ENCODE results near the gene SUGCT.
"Not testable (repeated sequence)": the region's sequence is repeated elsewhere in the genome, so short reads cannot be mapped to it uniquely, and the experiment has no call there.

Gene SUGCT

DNA sequence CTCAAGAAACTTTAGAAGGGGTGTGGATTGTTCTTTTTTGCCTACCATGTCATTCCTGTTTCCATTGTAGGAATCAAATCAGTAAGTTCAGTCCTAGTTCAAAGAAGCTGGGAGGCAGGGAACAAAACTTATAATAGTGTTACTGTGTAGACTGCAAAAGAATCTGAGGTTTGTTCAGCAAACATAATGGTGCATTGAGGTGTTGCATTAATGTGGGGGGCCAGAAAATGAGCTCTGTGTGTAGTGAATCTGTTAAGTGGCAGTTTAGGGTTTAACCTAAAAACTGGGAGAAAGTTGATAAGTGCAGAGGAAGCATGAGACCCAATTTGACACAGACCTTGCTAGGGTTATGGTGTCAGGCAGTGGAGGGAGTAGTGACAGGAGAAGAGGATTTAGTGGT lies 197.7 kb downstream of the SUGCT start:
- no peak for DNase-seq

DNA sequence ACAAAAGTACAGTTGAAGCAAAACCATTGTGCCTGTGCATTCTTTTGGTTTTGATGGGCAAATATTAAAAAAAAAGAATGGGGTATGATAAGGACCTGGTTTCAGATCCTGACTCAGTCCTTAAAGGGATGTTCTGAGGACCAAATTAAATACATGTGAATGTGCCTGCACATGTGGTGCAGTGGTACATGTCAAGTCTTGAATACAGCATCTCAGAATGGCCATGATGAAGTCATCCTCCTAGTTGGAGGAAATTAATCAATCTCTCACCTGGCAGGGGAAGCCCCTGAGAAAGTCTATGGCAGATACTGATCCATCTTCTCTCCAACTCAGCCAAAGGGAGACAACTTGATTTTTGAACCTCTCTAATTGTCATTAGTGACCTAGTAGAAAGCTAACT lies 207.0 kb downstream of the SUGCT start:
- no peak for DNase-seq

DNA sequence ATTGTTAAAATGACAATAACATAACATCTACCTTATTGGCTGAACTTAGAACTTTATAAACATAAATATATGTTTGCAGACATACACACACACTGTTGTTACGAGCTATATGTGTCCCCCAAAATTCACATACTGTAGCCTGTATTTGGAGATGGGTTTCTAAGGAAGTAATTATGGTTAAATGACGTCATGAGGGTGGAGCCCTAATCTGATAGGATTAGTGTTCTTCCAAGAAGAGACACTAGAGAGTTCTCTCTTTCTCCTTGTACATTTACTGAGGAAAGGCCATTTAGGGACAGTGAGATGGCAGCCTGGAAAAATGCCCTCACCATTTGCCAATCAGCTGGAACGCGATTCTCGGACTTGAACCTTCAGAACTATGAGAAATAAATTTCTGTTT lies 211.7 kb downstream of the SUGCT start:
- DNase-seq = no peak

DNA sequence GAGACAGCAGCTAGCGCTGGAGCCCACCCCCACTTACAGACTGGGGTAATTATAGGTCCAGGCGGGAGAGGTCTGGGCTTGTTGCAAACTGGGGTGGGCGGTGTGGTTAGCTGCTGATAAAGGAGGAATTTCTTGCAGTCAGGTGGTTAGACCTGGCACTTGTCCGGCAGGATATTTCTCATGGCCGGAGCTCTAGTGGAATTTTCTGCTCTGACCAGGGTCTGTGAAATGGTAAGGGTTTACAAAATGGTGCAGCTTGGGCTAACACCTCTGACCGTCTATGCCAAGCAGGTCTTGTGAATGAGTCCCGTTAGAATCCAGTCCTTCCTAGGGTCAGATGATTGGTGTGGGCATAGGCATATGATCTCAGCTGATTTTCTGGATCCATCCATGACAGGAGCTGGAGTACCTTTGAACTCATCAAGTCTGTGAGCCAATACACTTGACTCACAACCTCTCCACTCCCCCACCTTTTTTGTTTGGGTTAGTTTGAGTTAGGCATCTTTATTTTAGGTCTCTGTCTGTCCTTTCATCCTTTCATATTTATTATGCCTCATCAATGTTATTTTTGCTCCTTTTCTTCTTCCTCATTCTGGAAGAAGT lies 213.4 kb downstream of the SUGCT start:
- no peak for DNase-seq

DNA sequence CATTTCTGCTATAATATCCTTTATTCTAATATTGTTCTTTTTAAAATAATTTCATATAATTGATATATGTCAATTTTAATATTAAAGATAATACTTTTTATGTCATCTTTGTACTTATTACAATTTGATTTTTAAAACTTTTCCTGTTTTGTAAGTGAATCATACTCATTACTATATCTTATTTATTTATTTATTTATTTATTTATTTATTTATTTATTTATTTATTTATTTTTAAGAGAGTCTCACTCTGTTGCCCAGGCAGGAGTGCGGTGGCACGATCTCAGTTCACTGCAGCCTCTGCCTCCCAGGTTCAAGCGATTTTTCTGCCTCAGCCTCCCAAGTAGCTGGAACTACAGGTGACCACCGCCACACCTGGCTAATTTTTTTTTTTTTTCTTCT lies 215.3 kb downstream of the SUGCT start:
- no peak for DNase-seq

DNA sequence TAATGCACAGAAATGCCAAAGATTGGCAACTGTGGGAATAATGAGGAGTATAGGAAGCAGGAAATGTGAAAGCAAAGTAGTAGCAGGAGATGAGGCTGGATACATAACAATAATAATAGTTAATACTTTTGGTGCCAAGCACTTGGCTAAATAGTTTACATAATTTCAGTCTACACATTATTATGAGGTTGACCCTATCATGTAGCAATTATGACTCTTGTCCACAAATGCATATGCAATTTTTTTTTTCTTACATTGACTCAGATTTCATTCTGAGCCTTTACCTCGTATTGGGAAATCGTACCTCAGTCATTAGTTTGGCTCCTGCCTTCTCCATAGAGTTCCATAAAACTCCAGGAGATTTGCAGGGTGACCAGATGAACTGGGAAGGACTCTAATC lies 219.9 kb downstream of the SUGCT start:
- no peak for DNase-seq

DNA sequence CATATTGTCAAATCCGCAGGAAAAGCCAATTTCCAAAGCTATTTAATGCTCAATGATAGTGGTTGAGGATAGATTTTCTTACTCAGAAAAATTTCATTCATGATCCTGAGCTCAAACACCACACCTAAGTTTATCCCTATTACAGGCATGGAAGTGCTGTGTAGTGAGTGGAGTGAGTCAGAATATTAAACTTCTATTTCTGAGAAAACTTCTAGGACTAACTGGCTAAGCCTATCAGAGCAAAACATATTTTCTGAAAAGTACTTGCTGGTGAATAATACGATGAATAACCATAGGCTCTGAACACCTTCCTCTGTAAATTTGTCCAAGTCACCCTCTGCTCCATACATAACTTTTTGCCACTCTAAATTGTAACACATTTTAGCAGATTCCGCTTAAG lies 221.5 kb downstream of the SUGCT start:
- no peak for DNase-seq

DNA sequence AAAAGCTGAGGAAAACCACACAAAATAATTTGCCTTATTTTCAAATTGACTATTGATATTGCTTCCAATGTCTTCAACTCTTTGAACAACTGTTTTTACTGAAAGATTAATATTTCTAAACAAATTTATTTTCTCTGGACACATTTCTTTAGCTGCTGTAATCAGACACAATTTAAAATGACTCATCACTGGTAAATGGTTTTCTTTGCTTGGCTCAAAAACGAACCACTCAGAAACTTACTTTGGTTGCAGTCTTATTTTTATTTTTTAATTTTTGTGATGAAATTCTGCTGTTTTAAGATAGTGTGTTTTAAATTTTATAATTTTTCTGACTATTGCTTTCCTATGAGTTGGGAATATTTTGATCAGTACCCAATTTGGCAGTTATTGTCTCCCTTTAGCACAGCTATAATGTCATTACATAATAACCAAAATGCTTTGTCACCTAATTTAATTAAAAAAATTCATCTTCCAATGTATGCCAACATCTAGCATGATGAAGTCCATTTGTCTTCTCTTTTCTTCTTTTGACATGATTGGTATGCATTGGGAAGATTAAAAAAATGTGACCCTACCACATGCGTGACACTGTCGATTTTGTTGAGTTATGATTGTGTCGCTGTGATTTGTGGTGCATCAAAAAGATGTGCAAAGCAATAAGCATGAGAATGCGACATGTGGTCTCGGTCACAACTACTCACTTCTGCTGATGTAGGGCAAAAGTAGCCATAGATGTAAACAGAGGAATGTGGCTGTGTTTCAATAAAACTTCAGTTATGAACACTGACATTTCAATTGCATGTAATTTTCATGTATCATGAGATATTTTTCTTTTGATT lies 222.3 kb downstream of the SUGCT start:
- no peak for DNase-seq

DNA sequence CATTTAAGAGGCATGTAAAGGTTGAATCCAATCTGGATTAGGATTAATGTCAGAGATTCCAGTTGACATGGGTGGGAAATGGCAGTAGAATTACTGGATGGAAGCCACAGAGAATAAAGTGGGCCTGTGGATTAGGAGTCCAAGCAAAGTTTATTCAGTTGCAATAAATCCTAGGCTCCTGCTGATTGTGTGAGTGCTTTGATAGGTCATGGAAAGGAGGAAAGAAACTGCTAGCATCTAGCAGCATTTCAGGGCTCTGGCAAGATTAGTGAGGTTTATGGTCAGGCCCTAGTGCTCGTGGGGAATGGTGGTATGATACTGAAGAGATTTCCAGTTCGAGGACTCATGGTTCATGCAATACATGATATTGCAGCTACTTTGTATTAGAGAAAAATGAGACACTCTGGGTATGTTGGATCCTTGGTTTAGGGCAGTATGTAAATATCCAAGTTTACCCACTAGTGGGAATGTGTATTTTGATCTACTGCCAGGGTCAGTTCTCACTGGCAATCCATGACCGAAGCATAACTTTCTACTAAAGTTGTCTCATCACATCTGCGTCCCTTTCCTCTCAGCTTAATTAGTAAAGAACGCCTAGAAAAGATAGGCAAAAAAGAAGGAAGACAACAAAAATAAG lies 235.0 kb downstream of the SUGCT start:
- DNase-seq = no peak

DNA sequence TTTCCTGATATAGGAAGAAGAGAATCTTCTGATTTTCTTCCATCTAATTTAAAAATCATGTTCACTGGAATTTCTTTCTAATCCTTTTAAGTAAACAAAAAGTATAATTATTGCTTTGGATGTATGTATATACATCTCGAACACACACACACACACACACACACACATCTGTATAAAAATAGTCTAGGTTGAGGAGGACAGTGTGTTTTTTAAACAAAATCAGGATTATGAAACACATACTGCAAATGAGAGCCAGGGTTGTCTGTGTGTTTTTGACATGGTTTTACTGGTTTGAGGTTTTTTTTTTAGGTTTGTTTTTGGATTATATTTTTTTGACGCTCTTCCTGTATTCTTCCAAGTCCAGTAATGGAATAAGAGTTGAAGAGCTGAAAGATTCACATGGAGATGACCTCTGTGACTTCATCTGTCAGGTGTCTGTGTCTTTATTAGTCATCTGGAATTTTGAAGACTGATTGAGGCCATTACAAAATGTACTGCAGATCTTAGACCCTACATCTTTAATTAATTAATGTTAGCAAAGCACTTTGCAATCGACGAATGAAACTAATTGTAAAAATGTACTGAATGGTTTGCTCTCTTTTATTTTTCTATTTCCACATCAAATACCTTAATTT lies 237.1 kb downstream of the SUGCT start:
- no peak for DNase-seq

DNA sequence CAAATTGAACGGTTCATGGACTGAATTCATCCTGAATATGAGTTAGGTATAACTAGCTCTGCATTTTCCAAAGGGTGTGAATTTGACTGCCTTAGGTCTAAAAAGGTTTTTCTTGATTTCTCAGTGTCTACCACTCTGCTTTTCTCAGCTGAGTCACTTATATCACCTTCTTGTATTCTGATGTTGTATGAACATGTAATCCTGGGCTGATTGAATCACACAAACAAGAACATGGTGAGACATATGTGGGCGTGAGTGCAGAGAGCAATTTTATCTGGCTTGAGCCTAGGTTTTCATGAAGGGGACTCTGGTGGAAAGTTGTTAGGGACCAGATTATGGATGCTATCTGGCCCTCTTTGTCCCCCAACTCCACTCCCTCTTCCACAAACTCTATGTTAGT lies 239.8 kb downstream of the SUGCT start:
- DNase-seq = no peak

DNA sequence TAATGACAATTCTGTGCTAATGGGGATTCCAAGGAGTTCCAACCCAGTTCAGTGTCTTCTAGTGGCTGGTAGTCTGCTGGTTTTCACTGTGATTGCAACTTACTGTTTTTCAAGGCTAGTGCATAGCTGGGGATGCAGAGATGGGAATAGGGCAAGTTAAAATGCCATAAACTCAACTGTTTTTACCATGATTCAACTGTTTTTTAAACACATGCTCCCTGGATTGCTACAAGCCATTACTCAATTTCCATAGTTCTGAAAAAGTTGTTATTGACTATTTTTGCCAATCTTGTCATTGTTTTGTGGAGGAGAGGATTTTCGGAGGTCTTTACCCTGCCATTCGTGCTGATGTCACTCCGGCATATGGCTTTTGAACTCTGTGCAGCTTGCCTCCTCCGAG lies 245.3 kb downstream of the SUGCT start:
- no peak for DNase-seq

DNA sequence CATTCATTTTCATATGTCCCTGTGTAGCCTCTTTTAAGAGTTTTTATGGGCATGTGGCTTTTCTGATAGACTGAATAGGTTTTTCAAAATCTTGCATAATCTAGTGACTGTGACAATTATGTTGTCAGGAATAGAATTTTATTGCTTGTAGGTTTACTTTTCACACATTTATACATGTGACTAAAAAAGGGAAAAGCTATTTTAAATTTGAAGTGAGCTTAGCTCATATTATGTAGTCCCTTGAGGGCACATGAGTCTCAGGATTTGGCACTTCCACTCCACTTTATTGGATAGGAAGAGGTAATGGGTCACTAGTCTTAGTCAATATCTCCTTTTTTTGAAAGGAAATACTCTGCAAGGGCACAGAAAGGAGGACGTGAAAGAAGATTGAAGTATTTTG lies 247.3 kb downstream of the SUGCT start:
- no peak for DNase-seq

DNA sequence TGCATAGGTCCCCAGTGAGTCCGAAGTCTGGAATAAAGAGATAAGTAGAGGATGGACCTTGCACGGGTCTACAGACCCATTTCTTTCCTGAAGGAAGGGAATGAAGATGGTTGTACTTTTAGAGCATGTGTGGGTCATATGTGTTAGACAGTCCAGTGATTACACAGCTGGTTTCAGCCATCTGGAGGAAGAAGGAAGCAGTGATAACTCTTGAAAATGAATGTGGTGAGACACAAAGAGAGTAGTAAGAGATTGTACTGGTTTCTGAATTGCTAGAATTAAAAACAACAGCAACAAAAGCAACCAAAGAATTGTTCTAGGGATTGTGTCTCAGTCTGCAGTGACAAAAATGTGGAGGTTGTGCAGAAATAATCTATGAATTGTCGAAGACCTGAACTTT lies 258.9 kb downstream of the SUGCT start:
- DNase-seq = no peak

DNA sequence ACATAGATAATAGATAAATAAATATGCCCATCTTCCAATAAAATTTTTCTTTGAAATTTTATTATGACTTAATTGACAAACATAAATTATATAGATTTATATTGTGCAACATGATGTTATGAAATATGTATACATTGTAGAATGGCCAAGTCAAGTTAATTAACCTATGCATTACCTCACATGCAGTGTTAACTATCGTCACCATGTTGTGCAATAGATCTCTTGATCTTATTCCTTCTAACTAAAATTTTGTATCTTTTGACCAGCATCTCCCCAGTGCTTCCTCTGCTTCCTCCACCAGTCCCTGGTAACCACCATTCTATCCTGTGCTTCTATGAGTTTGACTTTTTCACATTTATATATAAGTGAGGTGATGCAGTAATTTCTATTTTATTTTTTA lies 259.6 kb downstream of the SUGCT start:
- DNase-seq = no peak

DNA sequence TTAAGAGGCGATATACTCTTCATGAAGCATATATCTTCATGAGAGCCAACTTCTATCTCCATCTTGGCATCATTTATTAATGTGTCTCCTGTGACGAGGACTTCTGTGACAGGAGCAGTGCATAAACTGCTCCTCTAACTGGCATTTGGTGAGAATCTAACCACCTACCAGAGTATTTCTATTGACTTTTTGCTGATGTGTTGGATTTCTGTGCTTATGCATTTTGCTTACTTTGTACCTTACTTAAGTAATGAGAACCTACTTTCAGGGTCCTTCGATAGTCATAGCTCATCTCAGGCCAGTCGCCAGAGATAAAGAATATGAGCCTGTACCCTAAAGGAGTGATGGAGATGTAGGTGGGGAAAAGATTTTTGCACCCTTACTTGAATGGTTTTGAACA lies 265.7 kb downstream of the SUGCT start:
- no peak for DNase-seq

DNA sequence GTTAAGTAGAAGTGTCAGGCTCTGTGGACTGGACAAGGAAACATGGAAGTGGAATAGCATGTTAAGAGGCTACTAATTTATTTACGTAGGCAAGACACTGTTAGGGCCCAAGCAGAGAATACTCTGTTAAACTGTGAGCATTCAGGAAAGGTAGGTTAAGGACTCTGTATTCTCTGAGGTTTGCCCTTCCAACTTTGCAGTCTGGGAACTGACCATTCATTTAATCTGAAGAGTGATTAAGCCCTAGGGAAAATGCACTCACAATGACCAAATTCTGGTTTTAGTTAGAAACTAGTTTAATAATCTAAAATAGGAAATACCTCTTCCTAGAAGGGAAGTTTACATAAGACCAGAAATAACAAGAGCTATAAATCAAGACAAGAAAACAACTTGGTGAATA lies 266.6 kb downstream of the SUGCT start:
- DNase-seq = no peak

DNA sequence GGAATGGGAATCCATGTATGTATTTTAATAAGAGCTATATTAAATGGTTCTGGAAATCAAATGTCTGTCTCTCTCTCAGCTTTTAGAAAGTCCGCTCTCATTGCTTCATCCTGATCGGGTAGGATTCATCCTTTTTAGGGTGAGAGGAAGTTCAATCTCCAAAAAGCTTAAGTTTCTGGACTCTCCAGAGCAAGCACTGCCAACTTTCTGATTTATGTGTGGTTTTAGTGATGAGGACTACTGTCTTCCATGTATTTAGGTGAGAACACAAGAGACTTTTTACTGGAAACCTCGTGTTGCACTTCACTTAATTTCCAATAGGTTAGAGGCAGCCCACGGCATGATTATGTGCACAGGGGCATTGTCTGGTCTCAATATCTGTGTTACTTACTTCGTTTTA lies 267.9 kb downstream of the SUGCT start:
- no peak for DNase-seq

DNA sequence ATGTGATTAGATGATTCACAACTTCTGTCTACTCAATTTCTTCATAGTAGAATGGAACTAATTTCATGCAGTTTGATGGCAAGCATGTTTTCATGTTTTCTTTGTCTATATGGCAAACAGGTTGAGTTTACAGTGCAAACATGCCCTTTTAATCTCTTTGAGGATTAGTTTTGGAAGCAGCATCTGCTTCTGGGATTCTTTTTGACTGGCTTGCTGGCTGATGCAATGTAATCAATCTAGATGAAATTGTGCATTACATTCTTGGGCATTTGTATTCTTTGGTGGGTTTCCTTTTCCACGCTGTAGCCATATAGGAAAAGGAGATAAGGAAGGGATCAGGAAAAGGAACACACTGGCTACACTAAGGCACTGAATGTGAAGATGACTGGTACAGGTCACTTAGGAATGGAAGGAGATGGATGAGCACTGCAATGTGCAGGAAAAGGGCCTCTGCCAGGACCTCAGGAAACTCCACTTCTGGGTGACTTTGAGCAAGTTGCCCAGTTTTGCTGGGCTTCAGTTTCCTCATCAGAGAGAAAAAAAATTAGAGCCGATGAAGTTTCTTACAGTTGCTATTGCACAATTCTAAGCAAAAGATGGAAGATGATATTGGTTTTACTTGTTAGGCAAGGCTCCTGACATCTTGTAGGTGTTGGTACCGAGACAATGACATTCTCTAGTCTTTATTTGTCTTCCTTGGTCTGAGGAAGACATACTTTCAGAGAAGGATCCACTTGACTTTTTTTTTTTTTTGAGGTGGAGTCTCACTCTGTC lies 269.1 kb downstream of the SUGCT start:
- no peak for DNase-seq

DNA sequence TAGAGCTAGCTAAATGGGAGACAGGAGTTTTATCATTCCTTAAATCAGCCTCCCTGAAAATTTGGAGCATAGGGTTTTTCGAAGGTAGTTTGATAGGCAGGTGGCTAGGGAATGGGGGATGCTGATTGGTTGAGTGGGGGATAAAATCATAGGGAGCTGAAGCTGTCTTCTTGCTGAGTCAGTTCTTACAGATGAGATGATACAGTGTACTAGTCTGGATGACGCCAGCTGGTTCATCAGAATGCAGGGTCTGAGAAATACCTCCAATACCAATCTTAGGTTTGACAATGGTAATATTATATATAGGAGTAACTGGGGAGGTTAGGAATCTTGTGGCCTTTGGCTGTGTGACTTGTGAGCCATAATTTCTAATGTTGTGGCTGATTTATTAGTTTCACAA lies 271.2 kb downstream of the SUGCT start:
- no peak for DNase-seq

DNA sequence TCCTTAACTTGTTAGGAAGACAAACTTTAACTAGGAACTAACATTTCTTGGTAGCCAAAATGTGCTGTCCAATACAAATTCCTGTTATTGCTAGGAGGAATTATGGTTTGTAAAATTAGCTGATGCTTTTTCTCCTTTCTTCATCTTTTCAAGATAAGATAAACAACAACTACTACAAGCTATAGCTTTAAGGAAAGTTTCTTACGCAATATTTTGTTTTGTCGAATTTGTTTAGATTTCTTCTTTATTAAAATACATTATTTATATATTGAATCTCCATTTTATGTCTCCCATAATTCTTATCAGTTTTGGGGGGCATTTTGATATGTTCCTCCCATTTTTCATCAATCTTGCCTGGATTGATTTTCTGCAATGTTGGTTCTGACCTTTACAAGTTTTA lies 277.5 kb downstream of the SUGCT start:
- DNase-seq = no peak

DNA sequence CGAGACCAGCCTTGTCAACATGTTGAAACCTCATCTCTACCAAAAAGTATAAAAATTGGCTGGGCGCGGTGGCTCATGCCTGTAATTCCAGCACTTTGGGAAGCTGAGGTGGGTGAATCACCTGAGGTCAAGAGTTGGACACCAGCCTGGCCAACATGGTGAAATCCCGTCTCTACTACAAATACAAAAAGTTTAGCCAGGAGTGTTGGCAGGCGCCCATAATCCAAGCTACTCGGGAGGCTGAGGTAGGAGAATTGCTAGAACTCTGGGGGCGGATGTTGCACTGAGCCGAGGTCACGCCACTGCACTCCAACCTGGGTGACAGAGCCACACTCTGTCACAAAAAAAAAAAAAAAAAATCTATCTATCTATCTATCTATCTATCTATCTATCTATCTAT lies 279.9 kb downstream of the SUGCT start:
- DNase-seq = not testable (repeated sequence)

DNA sequence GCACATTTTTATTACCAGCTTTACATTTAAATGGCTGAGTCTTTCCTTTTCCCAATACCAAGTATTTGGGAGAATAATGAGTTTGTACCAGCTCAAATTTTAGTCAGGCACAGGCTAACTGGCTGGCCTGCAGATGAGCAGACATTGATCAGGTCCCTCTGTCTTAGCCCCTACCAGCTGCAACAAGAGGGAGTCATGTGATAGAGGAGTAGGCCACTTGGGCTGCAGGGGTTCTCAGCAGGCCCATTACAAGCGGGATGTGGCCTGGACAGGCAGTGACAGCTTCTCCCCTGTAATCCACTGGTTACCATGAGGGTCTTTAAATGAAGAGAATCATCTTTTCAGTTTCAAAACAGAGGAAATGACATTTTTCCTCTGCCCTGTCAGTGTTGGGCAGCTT lies 283.6 kb downstream of the SUGCT start:
- DNase-seq = no peak
